Esophagus squamous epithelium (tissue), 5 donors: ENCODE measurements around the gene HOXB4. TPM values are rescaled to one million over a fixed set of nuclear protein-coding genes. Genes with fewer than 3 reads are reported as not detected.
A peak's percentile ranks its signal among the peaks of the same experiment; 100 is the strongest.

ENCODE experiments used
- DNase-seq: peaks from one replicate; lab custom pipeline; 2025; lab: John Stamatoyannopoulos, UW
- H3K27ac ChIP-seq, 4 donors: fragments of 200-600 bp; sonication (generic); one replicate each; pipeline ENCODE4 v1.5.1; 2016 to 2019; ENCODE audit warnings: mild to moderate bottlenecking in 1 of 4
- H3K27me3 ChIP-seq, 4 donors: fragments of 200-600 bp; sonication (generic); 1 replicate in 3 of 4; 2 replicates in 1 of 4; pipeline versions ENCODE4 v1.5.1 to v1.6.0; 2017 to 2021; ENCODE audit warnings: antibody characterized with exemption in 1 of 4
- H3K36me3 ChIP-seq, 3 donors: fragments of 200-600 bp; sonication (generic); one replicate each; pipeline ENCODE4 v1.5.1; 2016 to 2019
- H3K4me1 ChIP-seq, 3 donors: fragments of 200-600 bp; sonication (generic); one replicate each; pipeline ENCODE4 v1.5.1; 2017 to 2019
- H3K4me3 ChIP-seq, 4 donors: fragments of 200-600 bp; sonication (generic); 1 replicate in 3 of 4; 2 replicates in 1 of 4; pipeline ENCODE4 v1.5.1; 2016 to 2019; ENCODE audit warnings: mild to moderate bottlenecking in 2 of 4, moderate library complexity in 1 of 4
- H3K9me3 ChIP-seq, 3 donors: fragments of 200-600 bp; sonication (generic); one replicate each; pipeline ENCODE4 v1.5.1; 2016 to 2019
- CTCF ChIP-seq, 6 experiments: fragments of 450-650 bp in 4 of 6; fragments of 200-600 bp in 2 of 6; sonication (generic) in 2 of 6; IDR thresholded peaks; one replicate each; pipeline ENCODE4 v1.5.1; 2016 to 2019; ENCODE audit warnings: antibody characterized with exemption in 6 of 6, mild to moderate bottlenecking in 4 of 6, moderate library complexity in 4 of 6
- POLR2A ChIP-seq, 4 donors: fragments of 450-650 bp; IDR thresholded peaks; one replicate each; pipeline ENCODE4 v1.6.1; 2017; ENCODE audit warnings: antibody characterized with exemption in 4 of 4, mild to moderate bottlenecking in 4 of 4, moderate library complexity in 3 of 4
- WGBS, 2 donors: methylation state at CpG; one replicate each; pipeline ENCODE4 v1.1.5; 2018; 5-methylcytosine and 5-hydroxymethylcytosine counted together
- intact Hi-C: fragments of 100-400 bp; cut with DNase I; formaldehyde crosslinking; loops from one replicate; pipeline ENCODE4 v1.15.0; 2022
- total RNA-seq, 4 donors: library from RNA; depleted of rRNA; stranded (reverse); fragments of >200 nt; gene quantifications; one replicate each; pipeline ENCODE4 v1.1.0, GENCODE V29; 2016
- donor health status: DM: yes; HTN: yes; CAD: no.

Gene HOXB4
- total RNA-seq = 1 to 10 TPM in 3 of 4 donors, under 1 TPM in 1; 0.27 to 2.9 (median 1.8) TPM

GRCh38 chr17:48577946-48578615 lies at the start of gene HOXB4:
Gene HOXB4 (minus strand): TSS chr17:48578350. CDS start chr17:48578319, 31 bp downstream.
- H3K27me3 ChIP-seq = peaks cover 0 to 100% (median 6%) of the 10 kb centered on the region in 4 donors
- H3K9me3 ChIP-seq = no peaks in the 10 kb centered on the region
- WGBS, 2 donors = 1 to 2% methylated on average over 22 to 26 of the region's 58 CpGs
- peak within 1 kb of the TSS; percentile 49 to 83 (median 61) for H3K4me3 ChIP-seq
- H3K36me3 ChIP-seq = no peaks in the 10 kb centered on the region
- intact Hi-C loops = loop anchor here (5.0 kb wide), 1 partner anchor 36 kb away; no protein-coding TSS in a partner anchor
- H3K4me1 ChIP-seq = peaks cover 0 to 95% (median 49%) of the 10 kb centered on the region in 3 donors
- no peak for DNase-seq
- peak within 1 kb of the TSS; percentile 88 to 96 (median 92) for H3K27ac ChIP-seq
- TF ChIP-seq CTCF (IDR thresholded peaks at IDR 0.05) (no peak), POLR2A (IDR thresholded peaks at IDR 0.05) (peak in 1 of 4 donors; percentile 38)

GRCh38 chr17:48627118-48627597 lies 49.0 kb upstream of the HOXB4 start:
- Histone ChIP-seq H3K27ac (no peak overlapping the region), H3K4me3 (no peak overlapping the region), H3K9me3 (no peaks in the 10 kb centered on the region), H3K27me3 (peaks cover 33 to 100% (median 81%) of the 10 kb centered on the region in 4 donors), H3K4me1 (peaks cover 22 to 26% (median 23%) of the 10 kb centered on the region in 3 donors), H3K36me3 (no peaks in the 10 kb centered on the region)
- intact Hi-C loops = no loop called here
- DNase-seq = no peak
- 17 to 18% methylated on average over 5 of the region's 5 CpGs for WGBS, 2 donors
- TF ChIP-seq POLR2A (IDR thresholded peaks at IDR 0.05) = no peak
- no peak for TF ChIP-seq CTCF (IDR thresholded peaks at IDR 0.05)

- H3K27ac ChIP-seq = no peak within 1 kb of the TSS
- intact Hi-C loops = no loop called here
- H3K36me3 ChIP-seq = no peaks in the 10 kb centered on the region
- H3K27me3 ChIP-seq = peaks cover 30 to 100% (median 79%) of the 10 kb centered on the region in 4 donors
- H3K4me3 ChIP-seq = peak within 1 kb of the TSS in 3 of 4 donors; percentile 3 to 61 (median 35)
- TF ChIP-seq POLR2A (IDR thresholded peaks at IDR 0.05) (no peak), CTCF (IDR thresholded peaks at IDR 0.05) (no peak)
- H3K9me3 ChIP-seq = no peaks in the 10 kb centered on the region
- WGBS, 2 donors = 4 to 5% methylated on average over 6 to 7 of the region's 50 CpGs
- peaks cover 22 to 26% (median 23%) of the 10 kb centered on the region in 3 donors for H3K4me1 ChIP-seq
- no peak for DNase-seq
Observed at GRCh38 chr17:48626245-48627117, 48.3 kb upstream of the HOXB4 start, which contains the start of gene HOXB9. Gene HOXB9 (minus strand): TSS chr17:48626358. CDS start chr17:48626269, 89 bp downstream.

- intact Hi-C loops = no loop called here
- 0 to 5% methylated on average over 14 to 26 of the region's 69 CpGs for WGBS, 2 donors
- no peaks in the 10 kb centered on the region for H3K9me3 ChIP-seq
- H3K27me3 ChIP-seq = peaks cover 33 to 100% (median 76%) of the 10 kb centered on the region in 4 donors
- no peak overlapping the region for H3K27ac ChIP-seq
- H3K4me3 ChIP-seq = peak overlapping the region in 3 of 4 donors; percentile 3 to 61 (median 35)
- DNase-seq = no peak
- no peaks in the 10 kb centered on the region for H3K36me3 ChIP-seq
- peaks cover 22 to 26% (median 23%) of the 10 kb centered on the region in 3 donors for H3K4me1 ChIP-seq
- TF ChIP-seq CTCF (IDR thresholded peaks at IDR 0.05) (no peak), POLR2A (IDR thresholded peaks at IDR 0.05) (no peak)
Observed at GRCh38 chr17:48625495-48626244, 47.5 kb upstream of the HOXB4 start.
